ENCODE data around the gene MAP1B.

MAP1B gene

DNA sequence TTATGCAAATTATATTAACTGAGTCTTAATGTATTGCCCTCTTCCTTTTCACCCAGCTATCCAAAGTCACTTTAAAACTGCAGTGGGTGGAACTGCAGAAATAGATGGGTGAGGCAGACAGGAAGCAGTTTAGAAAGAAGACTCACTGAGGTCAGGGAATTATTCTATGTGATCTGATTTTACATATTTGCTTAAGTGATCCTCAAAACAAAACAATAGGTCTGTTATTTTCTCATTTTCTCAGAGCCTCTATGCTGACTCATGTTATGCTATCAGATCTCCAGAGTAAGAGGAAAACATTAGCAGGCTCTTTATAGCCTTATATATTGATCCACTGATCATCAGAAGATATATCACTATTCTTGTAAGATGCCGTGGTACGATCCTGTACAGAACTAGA is 149.3 kb downstream of the MAP1B start:
- no peak for DNase-seq
